NCI-H1417 treated with DMSO at 0.1 percent for 48 hours (cell line): ENCODE measurements around the gene CLEC2L.
"Not testable (repeated sequence)": the region's sequence is repeated elsewhere in the genome, so short reads cannot be mapped to it uniquely, and the experiment has no call there.

Source experiments
- DNase-seq: peaks from one replicate; lab custom pipeline; 2025; lab: John Stamatoyannopoulos, UW

The CLEC2L gene

GRCh38 chr7:139523968-139524815 is 707 bp downstream of the CLEC2L start:
- DNase-seq = no peak

GRCh38 chr7:139525239-139525638 is 1.8 kb downstream of the CLEC2L start:
- no peak for DNase-seq

GRCh38 chr7:139525750-139526149 is 2.3 kb downstream of the CLEC2L start:
- DNase-seq = no peak

- no peak for DNase-seq
These were observed 3.4 kb downstream of the CLEC2L start for GRCh38 chr7:139526578-139527544.

GRCh38 chr7:139531094-139531493 is 7.6 kb downstream of the CLEC2L start:
- DNase-seq = no peak

GRCh38 chr7:139532636-139533155 is 9.2 kb downstream of the CLEC2L start:
- no peak for DNase-seq

- no peak for DNase-seq
These were observed 10.6 kb downstream of the CLEC2L start for GRCh38 chr7:139534096-139534495.

GRCh38 chr7:139534966-139535651 is 11.6 kb downstream of the CLEC2L start:
- DNase-seq = no peak

GRCh38 chr7:139536152-139536551 is 12.7 kb downstream of the CLEC2L start:
- no peak for DNase-seq

- no peak for DNase-seq
These were observed 15.6 kb downstream of the CLEC2L start for GRCh38 chr7:139538881-139539635.

GRCh38 chr7:139540203-139540602 is 16.7 kb downstream of the CLEC2L start:
- no peak for DNase-seq

GRCh38 chr7:139541600-139542307 is 18.3 kb downstream of the CLEC2L start:
- DNase-seq = no peak

GRCh38 chr7:139542308-139543151 is 19.0 kb downstream of the CLEC2L start:
- no peak for DNase-seq

- no peak for DNase-seq
These were observed 20.5 kb downstream of the CLEC2L start for GRCh38 chr7:139543801-139544603.

GRCh38 chr7:139544645-139545044 is 21.2 kb downstream of the CLEC2L start:
- DNase-seq = no peak

- no peak for DNase-seq
These were observed 25.0 kb downstream of the CLEC2L start for GRCh38 chr7:139548302-139549028.

- DNase-seq = not testable (repeated sequence)
These were observed 30.7 kb downstream of the CLEC2L start for GRCh38 chr7:139553991-139554700.
